HG03139 (cell line): ENCODE results near the gene OR52B4.
"Not testable (repeated sequence)": the region's sequence is repeated elsewhere in the genome, so short reads cannot be mapped to it uniquely, and the experiment has no call there.

Experiments
- ATAC-seq: cut with Tn5 transposase; IDR thresholded peaks from one replicate; pipeline ENCODE4 v1.9.1; 2021; ENCODE audit not compliant: unreplicated experiment

The OR52B4 gene

DNA sequence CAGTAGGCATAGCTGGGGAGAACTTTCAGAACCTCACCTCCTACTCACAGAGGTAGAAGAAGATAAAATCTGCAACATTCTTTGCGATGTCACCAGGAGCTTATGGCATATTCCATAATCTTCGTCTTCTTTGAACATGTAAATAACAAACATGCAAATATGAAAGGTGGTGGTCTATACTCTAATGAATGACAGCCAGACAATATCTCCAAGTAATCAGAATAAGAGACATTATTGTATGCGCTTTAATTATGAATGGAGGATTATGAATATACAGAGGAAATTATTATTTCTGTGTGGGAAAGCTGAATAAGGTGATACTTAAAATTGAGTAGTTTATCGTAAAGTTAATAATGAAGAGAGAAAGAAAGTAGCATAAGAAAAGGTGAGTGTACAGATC is at the start of gene OR52B4:
Gene OR52B4, minus strand, starts transcription at position 101 of the 400 bp plus-strand sequence. Its CDS starts 91 bp downstream, at position 10.
- ATAC-seq, result no peak

DNA sequence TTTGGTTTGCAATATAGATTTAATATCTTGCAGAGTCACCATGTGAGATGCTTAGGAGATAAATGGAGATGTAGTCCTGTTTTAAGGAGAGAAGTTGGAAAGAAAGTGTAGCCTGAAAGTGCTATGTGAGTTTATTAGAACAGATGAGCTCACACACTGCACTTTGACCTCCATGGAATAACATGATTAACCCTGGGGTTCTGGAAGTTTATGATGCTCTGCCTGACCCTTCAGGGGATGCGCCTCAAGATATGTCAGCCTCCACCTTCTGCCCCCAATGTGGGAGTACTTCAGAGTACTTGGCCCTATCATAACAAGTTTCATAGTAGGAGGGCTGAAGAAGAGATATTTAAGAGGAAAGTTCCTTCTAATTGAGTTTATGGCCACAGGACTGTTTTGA is 48.6 kb upstream of the OR52B4 start:
- no peak for ATAC-seq

DNA sequence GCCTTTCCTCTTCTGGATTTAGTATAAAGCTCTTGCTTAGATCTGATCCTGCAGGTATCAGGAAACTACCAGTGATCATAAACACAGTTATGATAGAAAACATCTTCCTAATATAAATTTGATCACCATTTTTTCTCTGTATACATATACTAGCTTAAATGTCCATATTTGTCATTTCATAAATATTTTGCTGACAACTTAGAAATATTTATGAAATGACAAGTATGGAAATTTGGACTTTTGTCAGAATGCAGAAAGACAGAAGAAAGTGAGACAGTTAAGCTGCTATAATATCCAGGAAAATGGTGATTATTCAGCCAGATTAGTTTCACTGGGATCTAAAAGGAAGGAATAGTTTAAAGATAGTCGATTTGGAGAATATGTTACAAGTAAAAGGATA is 48.1 kb upstream of the OR52B4 start:
- ATAC-seq, result no peak

- not testable (repeated sequence) for ATAC-seq
Observed at GRCh38 chr11:4406206-4406605, 38.0 kb upstream of the OR52B4 start.

GRCh38 chr11:4393858-4394223 is 25.7 kb upstream of the OR52B4 start:
- ATAC-seq, result no peak

DNA sequence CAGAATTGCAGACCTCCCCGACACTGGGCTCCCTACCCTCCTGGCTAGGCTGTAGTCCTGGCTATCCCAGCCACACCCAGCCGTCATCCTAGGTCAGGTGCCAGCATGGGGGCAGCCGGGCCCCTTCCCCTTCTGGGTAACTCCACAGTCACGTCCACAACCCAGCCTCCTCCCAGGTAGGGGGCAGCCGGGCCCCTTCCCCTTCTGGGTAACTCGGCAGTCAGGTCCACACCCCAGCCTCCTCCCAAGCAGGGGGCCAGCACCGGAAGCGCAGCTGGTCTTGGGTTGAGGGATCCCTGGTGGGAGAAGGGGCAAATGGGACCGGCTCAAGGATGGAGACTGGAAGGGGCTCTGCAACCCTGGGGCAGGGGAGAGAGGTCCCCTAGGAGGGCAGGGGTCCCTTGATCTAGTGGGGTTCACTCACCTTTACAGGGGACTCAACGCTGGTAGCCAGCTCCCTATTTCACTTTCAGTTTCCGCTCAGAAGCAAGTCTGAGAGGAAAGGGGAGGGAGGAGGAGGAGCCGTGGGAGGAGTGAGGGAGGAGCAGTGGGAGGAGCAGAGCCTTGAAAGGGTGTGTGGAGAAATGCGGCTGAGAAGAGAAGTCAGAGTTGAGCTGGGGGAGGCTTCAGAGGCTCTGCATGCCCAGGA is 25.1 kb upstream of the OR52B4 start, which contains the start of gene TRIM21:
Gene TRIM21, minus strand, starts transcription at position 494 of the 649 bp plus-strand sequence. CDS start 3,293 bp downstream, outside the sequence.
- ATAC-seq, result peak; percentile 99

GRCh38 chr11:4388221-4388620 is 20.0 kb upstream of the OR52B4 start:
- no peak for ATAC-seq

DNA sequence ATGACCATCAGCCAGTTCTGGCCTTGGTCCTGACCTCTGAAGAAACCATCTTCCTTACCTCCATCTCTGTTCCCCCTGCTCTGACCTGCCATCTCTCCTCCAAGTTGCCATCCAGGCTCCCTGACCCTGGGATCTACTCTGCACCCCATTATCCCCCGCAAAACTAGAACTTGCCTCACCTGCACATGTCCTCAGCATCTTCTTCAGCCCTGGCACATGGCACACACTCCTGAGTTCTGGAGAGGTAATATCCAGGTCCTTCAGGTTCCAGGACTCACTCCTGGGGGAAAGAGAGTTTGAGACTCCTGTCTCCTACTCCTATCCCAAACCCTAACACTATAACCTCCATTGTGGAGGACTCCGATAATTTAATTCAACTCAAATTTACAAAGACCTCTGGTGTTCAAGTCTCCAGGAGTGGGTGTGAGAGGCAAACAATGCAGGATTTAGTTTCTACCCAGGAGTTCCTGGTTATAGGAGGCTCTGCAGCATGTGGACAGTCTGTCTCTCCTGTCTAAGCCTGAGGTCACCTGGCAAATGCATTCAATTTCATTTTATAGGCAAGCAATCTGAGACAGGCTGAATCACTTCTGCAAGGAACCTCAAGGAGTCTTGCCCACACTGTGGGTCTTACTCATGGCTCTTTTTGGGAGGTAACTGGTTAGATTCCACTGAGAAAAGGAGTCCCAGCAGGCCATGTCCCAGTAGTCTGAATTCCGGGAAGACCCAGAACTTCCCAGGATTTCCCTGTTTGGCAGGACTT is 18.0 kb upstream of the OR52B4 start:
- ATAC-seq, result no peak

- ATAC-seq, result no peak
Observed at GRCh38 chr11:4381901-4382300, 13.7 kb upstream of the OR52B4 start.

DNA sequence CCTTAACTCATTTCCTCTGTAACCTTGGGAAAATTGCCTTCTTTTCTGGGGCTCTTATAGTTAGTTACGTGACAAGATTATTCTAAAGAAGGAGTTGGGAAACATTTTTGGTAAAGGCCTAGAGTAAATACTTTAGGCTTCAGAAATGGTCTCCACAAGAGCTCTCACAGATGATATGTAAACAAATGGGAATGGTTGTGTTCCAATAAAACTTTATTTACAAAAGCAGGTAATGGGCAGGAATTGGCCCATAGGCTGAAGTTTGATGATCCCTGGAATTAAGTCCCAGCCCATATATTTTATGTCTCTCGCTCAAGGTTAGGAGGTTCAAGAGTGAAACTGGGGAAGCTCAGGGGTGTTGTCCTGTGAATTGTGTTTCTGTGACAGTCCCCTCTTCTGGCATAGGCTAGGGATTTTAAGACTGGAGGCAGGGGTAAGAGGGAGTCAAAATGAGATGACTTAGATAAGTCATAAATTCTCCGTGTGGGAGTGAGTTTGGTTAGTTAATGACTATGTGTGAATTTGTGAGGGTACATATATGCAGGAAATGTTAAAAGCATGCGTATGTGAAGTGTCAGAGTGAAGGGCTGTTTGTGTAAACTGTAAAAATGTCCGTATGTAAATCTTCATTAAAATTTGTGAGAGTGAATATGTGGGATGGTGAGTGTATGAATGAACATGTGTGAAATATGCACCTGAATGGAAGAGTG is 7.4 kb upstream of the OR52B4 start:
- no peak for ATAC-seq

DNA sequence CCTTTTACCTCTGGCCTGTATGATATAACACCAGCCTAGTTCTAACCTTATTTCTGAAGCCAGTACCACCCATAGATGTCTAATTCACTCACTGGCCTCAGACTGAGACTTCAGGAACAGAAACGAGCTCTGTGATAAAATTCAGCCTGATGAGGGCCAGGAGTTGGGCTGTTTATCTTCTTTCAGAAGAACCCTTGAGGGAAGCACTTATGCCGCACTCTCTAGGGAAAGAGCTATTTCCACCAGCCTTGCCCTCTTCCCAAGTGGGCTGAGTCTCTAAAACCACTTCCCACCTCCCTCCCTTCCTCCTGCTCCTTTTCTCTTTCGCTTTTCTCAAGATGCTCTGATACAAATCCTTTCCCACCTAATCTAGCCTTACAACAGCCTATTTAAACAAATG is 2.0 kb upstream of the OR52B4 start:
- no peak for ATAC-seq

GRCh38 chr11:4348142-4348541 is 20.0 kb downstream of the OR52B4 start:
- ATAC-seq, result not testable (repeated sequence)

- ATAC-seq, result not testable (repeated sequence)
Observed at GRCh38 chr11:4345366-4345765, 22.8 kb downstream of the OR52B4 start.

DNA sequence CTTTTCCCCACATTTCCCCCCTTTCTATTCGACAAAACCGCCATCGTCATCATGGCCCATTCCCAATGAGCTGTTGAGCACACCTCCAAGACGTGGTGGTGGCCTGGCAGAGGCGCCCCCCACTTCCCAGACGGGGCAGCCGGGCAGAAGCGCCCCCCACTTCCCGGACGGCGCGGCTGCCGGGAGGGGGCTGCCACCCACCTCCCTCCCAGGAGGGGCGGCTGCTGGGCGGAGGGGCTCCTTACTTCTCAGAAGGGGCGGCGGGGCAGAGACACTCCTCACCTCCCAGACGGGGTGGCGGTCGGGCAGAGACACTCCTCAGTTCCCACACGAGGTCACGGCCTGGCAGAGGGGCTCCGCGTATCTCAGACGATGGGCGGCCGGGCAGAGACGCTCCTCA is 33.8 kb downstream of the OR52B4 start:
- ATAC-seq, result not testable (repeated sequence)
